ENCODE measurements around the gene ALG14.

The ALG14 gene

DNA sequence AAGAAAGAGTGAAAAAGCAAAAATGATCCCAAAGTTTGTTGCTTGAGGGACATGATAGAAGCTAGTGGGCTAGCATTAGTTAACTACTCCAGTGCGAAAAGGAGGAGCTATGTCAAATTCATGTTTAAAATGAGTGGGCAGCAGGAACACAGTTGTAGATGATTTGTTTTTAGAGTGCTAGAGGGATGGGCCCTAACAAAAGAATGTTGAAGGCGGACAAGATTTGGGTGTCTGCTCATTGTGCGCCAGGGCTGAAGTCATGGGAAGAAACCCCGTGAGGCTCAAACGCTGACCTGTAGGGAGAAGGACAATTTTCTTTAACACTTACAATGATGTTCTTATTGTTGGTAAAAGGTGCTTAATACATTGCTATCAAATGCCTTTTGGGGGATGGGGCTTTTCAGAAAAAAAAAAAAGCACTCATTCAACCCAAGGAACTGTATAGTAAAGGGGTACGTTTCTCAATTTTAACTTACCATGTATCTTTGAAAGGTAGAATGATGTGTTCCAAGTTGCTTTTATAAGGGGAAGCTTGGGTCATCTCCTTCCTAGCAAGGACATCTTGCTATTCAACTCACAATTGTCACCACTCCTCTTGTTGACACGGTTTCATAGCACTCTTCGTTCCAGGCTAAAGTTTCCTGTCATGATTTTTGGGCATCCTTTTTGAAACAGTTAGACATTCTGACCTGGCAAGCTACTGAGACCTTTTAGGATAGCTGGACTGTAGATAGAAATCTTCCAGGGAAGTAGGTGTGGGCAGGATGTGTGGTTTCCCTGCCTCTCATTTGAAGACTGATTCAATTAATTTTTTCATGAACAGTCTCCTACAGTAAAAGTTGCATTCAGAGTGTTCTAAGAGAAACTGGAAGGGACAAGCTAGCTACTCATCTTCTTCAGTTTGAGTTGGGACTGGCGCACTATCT, 92.8 kb downstream of the ALG14 start:
- no peak for DNase-seq

DNA sequence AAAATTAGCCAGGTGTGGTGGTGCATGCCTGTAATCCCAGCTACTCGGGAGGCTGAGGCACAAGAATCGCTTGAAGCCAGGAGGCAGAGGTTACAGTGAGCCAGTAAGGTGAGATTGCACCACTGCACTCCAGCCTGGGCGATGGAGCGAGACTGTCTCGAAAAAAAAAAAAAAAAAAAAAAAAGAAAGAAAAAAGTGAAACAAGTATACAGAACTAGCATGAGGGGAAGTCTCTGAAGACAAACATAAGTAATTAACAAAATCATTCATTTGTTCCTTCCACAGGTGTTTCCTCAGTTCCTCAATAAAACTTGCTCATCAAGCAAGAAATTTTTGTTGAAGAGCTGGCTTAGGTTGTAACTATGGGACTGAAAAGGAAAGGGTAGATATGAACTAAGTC, 93.6 kb downstream of the ALG14 start:
- no peak for DNase-seq

- no peak for DNase-seq
These were observed 94.3 kb downstream of the ALG14 start for GRCh38 chr1:94978401-94978800.

GRCh38 chr1:94976971-94977548, 95.7 kb downstream of the ALG14 start:
- no peak for DNase-seq

GRCh38 chr1:94974824-94975223, 97.9 kb downstream of the ALG14 start:
- DNase-seq = no peak

- no peak for DNase-seq
These were observed 98.5 kb downstream of the ALG14 start for GRCh38 chr1:94974241-94974640.

GRCh38 chr1:94973309-94973922, 99.3 kb downstream of the ALG14 start:
- no peak for DNase-seq

DNA sequence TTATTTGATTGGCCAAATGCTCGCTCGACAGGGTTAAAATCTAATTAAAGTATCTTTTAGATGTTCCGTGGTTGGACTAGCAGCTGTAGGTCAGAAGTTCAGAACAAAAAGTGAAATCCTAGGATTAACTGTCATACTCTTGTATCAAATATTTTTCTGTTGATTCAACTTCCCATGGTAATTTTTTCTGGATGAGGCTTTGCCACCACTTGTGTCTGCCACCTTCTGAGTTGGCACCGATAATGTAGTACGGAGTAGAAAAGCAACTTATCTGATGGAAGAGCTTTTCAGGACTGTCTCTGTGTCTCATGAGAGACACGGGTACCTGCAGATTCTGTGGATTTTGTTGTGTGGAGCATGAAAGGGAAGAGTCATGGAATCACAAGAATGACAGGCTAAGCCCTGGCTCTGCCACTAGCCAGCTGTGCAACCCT, 101.2 kb downstream of the ALG14 start:
- no peak for DNase-seq

DNA sequence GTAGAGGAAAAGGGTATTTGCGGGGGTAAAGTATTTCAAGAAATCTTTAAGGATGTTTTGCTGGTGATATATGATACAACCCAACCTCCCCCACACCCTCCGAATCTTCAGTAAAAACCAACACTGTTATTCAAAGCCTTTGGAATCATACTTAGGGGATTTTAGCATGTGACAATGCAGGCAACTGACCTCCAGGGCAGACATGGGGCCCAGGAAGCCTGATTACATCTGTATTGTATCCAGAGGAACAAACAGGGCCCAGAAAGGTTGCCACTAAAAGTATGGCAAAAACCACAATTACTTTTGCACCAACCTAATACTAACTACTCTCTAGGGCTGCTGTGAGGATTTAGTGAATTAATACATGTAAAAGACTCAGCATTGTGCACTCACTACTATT, 102.0 kb downstream of the ALG14 start:
- no peak for DNase-seq

GRCh38 chr1:94969137-94969536, 103.6 kb downstream of the ALG14 start:
- DNase-seq = no peak

- DNase-seq = no peak
These were observed 106.7 kb downstream of the ALG14 start for GRCh38 chr1:94966033-94966432.

DNA sequence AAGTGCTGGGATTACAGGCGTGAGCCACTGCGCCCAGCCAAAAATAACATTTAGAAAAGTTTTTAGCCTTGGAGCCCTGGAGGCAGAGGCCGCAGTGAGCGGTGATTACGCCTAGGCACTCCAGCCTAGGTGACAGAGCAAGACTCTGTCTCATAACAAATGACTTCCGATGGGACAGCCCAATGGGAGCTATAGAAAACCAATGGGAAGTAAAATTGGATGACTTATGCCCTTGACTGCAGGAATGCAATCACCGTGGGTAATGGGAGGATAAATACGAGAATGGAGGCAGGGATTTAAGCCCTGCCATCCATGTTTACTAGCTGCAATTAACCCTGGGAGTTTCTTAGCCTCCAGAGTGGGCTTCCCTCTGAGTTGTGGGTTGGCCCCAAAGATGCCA, 108.9 kb downstream of the ALG14 start:
- no peak for DNase-seq

DNA sequence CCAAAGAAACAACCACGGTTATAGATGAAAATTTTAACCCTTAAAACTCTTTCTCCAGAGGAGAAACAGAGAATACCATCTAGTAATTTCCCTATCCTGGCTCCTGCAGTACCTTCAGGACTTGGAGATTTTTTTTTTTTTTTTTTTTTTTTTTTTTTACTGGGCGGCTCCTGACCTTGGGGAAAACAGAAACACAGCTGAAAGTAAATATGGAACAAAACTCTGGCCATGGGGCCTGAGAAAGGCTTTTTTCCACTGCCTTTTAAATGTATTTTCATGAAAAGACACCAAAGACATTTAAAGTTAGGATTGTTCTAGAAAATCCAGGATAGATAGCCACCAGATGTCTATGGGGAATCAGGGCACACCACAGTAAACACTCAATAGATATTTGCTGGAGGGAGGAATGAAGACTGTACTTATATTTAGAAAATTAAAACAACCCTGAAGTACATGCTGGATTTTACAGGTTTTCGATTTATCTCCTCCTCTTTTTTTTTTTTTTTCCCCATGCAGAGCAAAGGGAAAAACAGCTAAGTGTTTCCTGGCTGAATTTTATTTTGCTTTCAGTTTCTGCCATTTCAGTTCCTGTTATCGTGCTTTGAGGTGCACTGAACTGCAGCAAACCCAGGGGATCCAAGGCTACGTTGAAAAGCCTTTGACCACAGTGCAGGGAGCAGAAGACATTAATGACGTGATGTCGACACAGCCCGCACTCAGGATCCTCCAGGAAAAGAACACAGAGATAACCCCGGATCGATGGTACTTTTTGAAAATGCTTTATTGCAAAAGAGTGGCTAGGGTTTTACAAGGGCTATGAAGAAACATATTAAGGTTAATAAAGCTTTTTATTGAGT, 110.1 kb downstream of the ALG14 start:
- no peak for DNase-seq

GRCh38 chr1:94961988-94962387, 110.8 kb downstream of the ALG14 start:
- no peak for DNase-seq

- DNase-seq = no peak
These were observed 111.2 kb downstream of the ALG14 start for GRCh38 chr1:94961582-94961981.

DNA sequence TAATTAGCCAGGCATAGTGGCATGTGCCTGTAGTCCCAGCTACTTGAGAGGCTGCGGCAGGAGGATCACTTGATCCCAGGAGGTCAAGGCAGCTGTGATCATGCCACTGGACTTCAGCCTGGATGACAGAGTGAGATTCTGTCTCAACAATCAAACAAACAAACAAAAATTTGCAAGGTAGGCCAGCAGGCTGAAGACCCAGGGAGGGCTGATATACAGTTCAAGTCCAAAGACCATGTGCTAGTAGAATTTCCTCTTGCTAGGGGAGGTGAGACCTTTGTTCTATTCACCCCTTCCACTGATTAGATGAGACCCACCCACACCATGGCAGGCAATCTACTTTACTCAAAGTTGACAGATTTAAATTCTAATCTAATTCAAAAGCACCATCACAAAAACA, 114.7 kb downstream of the ALG14 start:
- no peak for DNase-seq

- no peak for DNase-seq
These were observed 116.8 kb downstream of the ALG14 start for GRCh38 chr1:94955767-94956632.

DNA sequence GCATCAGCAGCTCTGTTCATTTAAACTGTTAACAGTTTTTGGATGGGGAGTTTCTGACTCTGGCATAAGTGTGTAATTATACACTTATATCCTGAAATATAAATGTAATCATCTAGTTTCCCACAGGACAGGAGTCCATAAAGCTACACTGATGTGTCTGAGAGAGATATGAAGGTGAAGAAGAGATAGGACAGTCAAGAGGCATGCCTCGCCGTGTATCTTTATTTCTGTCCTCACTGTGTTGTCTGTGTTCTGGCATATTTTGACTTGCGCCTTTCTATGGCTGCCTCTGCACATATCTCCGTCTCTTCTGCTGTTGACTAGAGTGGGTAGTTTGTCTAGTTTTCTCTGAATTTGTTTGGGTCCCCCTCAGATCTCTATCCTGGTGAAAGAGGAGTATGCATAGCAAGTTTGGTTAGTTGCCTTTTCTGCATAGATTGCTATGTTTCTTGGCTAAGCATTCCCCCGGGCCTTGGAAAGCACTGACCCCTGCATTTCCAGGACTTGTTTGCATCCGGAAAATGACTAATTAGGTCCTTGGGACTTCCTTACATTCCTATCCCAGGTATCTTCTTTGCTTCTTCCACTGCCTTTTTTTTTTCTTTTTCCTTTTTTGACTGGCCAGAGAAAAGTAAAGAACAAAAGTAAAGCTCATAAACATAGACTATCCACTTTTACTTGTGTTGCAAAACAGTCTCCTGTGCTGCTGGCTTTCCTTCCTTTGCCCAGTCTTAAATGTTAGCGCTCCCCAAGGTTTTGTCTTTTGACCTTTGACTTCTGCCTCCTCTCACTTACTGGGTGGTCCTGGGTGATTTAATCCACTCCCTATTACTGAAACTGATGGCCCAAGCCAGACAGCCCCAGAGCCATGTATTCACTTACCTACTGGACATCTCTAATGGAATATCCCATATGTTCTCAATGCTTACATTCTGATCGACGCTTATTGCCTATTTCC, 118.2 kb downstream of the ALG14 start:
- DNase-seq = no peak

- no peak for DNase-seq
These were observed 119.0 kb downstream of the ALG14 start for GRCh38 chr1:94953746-94954145.

DNA sequence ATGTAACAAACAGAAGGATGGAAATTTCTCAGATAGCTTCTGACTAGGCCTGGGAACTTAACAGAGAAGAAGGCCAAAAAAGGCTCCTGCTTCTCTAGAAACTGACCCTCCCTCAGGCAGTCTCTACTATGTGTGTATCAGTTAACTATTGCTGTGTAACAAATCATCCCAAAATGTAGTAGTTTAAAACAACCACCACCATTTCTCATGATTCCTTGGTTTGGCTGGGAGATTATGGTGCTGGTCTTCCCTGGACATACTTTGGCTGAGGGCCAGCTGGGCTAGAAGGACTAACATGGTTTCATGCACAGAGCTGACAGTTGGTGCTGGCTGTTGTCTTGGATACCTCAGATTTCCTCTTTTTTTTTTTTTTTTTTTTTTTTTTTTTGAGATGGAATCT, 119.6 kb downstream of the ALG14 start:
- no peak for DNase-seq

GRCh38 chr1:94952539-94952938, 120.2 kb downstream of the ALG14 start:
- DNase-seq = no peak
